ENCODE results near the gene CDY2A.
"Not testable (repeated sequence)": the region's sequence is repeated elsewhere in the genome, so short reads cannot be mapped to it uniquely, and the experiment has no call there.

The CDY2A gene, protein sequence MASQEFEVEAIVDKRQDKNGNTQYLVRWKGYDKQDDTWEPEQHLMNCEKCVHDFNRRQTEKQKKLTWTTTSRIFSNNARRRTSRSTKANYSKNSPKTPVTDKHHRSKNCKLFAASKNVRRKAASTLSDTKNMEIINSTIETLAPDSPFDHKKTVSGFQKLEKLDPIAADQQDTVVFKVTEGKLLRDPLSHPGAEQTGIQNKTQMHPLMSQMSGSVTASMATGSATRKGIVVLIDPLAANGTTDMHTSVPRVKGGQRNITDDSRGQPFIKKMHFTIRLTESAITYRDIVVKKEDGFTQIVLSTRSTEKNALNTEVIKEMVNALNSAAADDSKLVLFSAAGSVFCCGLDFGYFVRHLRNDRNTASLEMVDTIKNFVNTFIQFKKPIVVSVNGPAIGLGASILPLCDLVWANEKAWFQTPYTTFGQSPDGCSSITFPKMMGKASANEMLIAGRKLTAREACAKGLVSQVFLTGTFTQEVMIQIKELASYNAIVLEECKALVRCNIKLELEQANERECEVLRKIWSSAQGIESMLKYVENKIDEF

DNA sequence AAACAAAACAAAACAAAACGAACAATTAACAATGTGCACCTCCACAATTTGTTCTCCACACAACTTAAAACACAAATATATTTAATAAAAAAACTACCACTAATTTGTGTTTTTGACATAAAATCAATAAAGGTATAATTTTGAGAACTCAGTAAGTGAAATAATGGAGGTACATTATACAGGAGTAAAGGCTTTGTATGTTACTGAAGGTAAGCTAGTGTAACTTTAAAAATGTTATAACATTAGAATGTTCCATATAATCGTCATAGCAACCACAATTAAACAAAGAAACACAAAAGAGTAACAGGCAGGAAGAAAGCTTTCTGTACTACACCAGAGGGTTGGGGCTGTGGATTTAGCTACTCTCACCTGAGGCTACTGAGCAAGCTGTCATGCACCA lies at the start of gene CDY2A:
TSS of gene CDY2A (plus strand) at position 301 of the 400 bp plus-strand sequence. CDS start 328 bp downstream, outside the sequence.
- DNase-seq (ENCODE audit: low spot score); FAIRE-seq: not testable (repeated sequence)

GRCh38 chrY:17997586-17997985 lies 28.0 kb upstream of the CDY2A start:
- not testable (repeated sequence) for FAIRE-seq; DNase-seq (ENCODE audit: low spot score)

GRCh38 chrY:17998266-17998665 lies 27.3 kb upstream of the CDY2A start:
- DNase-seq (ENCODE audit: low spot score); FAIRE-seq: not testable (repeated sequence)

GRCh38 chrY:18023897-18024296 lies 1.7 kb upstream of the CDY2A start:
- FAIRE-seq; DNase-seq (ENCODE audit: low spot score): not testable (repeated sequence)

DNA sequence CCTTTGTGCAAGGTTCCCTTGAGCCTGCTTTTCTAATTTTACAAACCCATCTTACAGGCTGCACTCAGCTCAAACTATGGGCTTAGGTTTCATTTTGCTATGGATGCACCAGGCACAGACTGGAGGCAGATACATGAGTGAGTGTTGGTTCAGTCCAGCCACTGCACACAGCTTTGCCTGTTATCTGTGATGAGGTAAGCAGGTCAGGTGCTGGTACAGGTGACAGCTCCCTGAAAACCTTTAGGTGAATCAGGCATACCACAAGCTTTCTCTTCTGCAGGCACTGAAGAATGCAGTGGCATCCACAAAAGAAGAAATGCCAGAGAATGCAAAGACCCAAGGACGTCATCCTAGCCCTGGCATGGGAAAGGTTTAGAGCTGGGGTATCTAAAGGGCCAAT lies 3.3 kb downstream of the CDY2A start:
- DNase-seq (ENCODE audit: low spot score); FAIRE-seq: not testable (repeated sequence)

DNA sequence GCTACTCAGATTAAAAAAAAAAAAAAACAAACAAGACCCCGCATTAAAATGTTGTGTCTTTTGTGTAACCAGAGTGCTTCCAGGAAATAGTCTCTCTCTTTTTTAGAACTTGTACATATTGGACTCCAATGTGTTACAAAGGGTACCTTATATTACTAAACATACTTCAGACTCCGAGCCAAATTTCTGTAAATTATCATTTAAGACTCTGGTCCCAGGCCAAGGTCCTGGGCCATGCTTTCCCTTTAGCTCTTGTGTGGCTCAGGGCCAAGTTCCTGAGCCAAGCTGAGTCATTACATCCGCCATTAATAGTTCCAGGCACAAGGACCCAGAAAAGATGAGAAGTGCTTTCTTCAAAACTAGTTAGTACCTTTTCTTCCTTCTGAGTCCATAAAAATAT lies 4.6 kb downstream of the CDY2A start:
- not testable (repeated sequence) for FAIRE-seq; DNase-seq (ENCODE audit: low spot score)

DNA sequence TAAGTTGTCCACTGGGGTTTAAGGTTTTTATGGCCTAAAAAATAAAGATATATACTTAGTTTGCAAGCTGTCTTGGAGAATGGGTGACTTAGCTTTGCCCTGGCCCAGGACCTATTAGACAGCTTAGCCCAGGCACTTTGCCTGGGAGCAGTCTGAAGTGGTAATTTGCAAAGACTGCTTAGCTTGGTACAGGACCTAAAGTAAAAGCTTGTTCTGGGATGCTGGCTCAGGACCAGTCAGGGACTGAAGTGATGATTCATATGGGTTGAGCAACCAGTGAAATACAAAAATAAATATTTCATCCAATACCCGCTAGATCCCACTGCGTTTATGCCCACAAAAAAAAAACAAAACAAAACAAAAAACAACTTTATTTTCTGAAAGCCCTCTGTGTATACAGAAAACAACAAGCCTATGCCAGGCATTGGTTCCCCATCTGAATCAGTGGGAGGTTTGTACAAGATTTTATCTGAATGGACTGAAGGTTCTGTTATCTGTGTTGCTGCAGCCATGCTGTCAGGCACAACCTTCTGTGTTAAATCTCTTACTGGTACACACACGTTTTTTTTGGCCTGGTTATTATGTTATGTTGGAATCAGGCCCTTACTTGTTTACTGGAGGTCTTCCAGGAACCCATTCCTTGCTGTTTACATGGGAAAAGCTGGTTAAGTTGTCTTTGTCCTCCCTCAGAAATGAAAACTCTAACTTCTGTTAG lies 8.7 kb downstream of the CDY2A start:
- not testable (repeated sequence) for DNase-seq (ENCODE audit: low spot score); FAIRE-seq

DNA sequence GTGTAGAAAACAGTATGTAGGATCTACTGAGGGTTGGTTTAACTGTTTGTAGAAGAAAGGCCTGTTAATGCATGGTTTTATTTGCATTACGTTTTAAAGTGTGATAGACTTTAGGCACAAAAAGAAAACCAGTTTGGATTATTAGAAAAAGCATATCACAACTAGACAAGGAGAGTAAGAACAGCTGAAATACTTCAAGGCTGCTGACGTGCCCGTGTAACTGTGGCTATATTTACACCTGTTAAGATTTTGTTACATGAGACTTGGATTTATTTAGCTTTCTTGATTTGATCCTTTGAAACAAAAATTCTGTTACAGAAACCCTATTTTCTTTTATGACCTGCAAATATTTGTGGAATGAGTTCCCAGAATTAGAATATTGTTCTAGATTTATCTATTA lies 9.3 kb downstream of the CDY2A start:
- DNase-seq (ENCODE audit: low spot score); FAIRE-seq: not testable (repeated sequence)

GRCh38 chrY:18044990-18045389 lies 19.4 kb downstream of the CDY2A start:
- not testable (repeated sequence) for FAIRE-seq

GRCh38 chrY:18048149-18049040 lies 22.8 kb downstream of the CDY2A start:
- not testable (repeated sequence) for DNase-seq (ENCODE audit: low spot score); FAIRE-seq

More at GRCh38 chrY:18044990-18045389, 19.4 kb downstream of the CDY2A start:
- not testable (repeated sequence) for DNase-seq (ENCODE audit: low spot score)

DNA sequence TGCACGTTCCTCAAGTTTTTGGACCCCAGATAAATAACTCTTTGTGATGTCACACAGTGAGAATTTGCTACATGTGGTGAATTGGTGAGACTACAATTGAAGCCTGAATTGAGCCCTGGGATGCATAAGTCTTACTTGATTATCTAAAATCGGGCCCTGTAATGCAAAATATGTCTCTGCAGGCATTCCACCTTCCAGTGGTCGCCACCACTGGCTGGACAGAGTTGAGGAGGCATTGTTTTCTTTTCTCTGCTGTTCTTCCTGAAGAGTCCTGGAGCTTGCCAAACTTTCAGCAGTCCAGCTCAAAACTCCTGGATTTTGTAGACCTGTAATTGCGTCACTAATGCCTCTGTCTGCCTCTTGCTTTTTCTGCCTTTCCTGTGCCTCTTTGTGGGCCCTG lies 23.5 kb downstream of the CDY2A start:
- not testable (repeated sequence) for FAIRE-seq; DNase-seq (ENCODE audit: low spot score)

DNA sequence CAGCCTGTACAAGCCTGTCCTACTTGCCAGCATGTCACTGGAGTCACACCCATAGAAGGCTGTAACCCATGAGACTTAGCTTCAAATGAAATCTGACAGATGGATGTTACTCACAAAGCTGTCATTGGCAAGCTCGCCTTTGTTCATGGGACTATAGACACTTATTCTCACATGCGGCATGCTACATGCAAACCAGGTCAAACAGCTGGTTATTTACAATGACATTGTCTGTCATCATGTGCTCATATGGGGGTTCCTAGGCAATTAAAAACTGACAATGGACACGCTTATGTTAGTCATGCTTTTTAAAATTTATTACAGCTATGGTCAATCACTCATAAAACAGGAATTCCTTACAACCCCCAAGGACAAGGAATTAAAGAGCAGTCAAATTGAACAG lies 30.9 kb downstream of the CDY2A start:
- not testable (repeated sequence) for DNase-seq (ENCODE audit: low spot score); FAIRE-seq

DNA sequence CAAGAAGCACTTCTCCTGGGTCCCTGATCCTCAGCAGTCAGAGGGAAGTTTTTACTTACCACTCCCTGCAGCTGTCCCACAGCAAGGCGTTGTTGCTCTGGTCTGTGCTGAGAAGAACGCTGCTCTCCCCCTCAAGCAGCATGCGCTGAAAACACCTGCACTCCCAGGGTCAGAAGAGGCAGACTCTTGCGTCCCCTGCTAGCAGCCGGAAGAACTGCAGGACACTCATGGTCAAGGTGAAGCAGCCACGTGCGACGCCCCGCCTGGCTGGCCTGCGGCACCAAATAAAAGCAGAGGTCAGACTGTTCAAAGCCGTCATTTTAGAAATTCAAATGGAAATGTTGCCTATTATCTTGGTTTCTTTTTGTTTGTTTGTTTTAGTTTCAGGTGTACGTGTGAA lies 47.9 kb downstream of the CDY2A start:
- not testable (repeated sequence) for FAIRE-seq; DNase-seq (ENCODE audit: low spot score)

Measured in urothelium cell line (cell line).